Small intestine (tissue), 7 donors: Measurements from ENCODE around the gene GAL3ST2. TPM values are rescaled to one million over a fixed set of nuclear protein-coding genes. Genes with fewer than 3 reads are reported as not detected.
A peak's percentile ranks its signal among the peaks of the same experiment; 100 is the strongest.
"Not testable (repeated sequence)": the region's sequence is repeated elsewhere in the genome, so short reads cannot be mapped to it uniquely, and the experiment has no call there.

Experiments used
- DNase-seq, 2 donors: peaks; one replicate each; pipeline versions ENCODE4 v3.0.0 to v3.0.0-alpha.2; 2013
- FAIRE-seq: peaks from 2 replicates; lab custom pipeline; 2012; peaks lifted over from hg19 to GRCh38; lab: Jason Lieb, UNC
- H3K27ac ChIP-seq, 3 donors: one replicate each; pipeline ENCODE4 v1.5.1; 2013; ENCODE audit warnings: low read length in 2 of 3, mild to moderate bottlenecking in 2 of 3, control low read depth in 1 of 3, inconsistent platforms in 1 of 3, low read depth in 1 of 3, moderate library complexity in 1 of 3
- H3K27me3 ChIP-seq, 3 donors: one replicate each; pipeline ENCODE4 v1.6.1; 2013; ENCODE audit warnings: low read length in 3 of 3, inconsistent platforms in 1 of 3; ENCODE audit not compliant: control insufficient read depth in 3 of 3, insufficient read depth in 3 of 3
- H3K36me3 ChIP-seq, 3 donors: one replicate each; pipeline ENCODE4 v1.6.1; 2013; ENCODE audit warnings: low read length in 3 of 3, inconsistent platforms in 1 of 3, low read depth in 1 of 3, mild to moderate bottlenecking in 1 of 3, moderate library complexity in 1 of 3; ENCODE audit not compliant: control insufficient read depth in 3 of 3, insufficient read depth in 2 of 3
- H3K4me1 ChIP-seq, 3 donors: one replicate each; pipeline ENCODE4 v1.6.1; 2013; ENCODE audit warnings: low read length in 2 of 3, inconsistent platforms in 1 of 3, low read depth in 1 of 3, mild to moderate bottlenecking in 1 of 3, moderate library complexity in 1 of 3; ENCODE audit not compliant: control insufficient read depth in 3 of 3, insufficient read depth in 2 of 3
- H3K4me3 ChIP-seq, 3 donors: one replicate each; pipeline ENCODE4 v1.5.1; 2013; ENCODE audit warnings: low read length in 3 of 3, control low read depth in 1 of 3, inconsistent platforms in 1 of 3, low read depth in 1 of 3, mild to moderate bottlenecking in 1 of 3, moderate library complexity in 1 of 3
- H3K9me3 ChIP-seq, 2 donors: one replicate each; pipeline ENCODE4 v1.6.1; 2013; ENCODE audit warnings: low read depth in 1 of 2, low read length in 1 of 2; ENCODE audit not compliant: control insufficient read depth in 2 of 2, insufficient read depth in 1 of 2
- WGBS, 3 donors: extraction: QIAGEN DNeasy Blood & Tissue Kit; methylation state at CpG; one replicate each; pipeline ENCODE4 v1.1.7; 2013; 5-methylcytosine and 5-hydroxymethylcytosine counted together
- polyA plus RNA-seq, 4 donors: library from polyadenylated mRNA; stranded (reverse) in 3 of 4; unstranded in 1 of 4; fragments of 200-250 nt in 3 of 4; fragments of 120-200 nt in 1 of 4; gene quantifications; one replicate each; pipeline versions ENCODE4 v1.2.1 to v1.2.3, GENCODE V29; 2013
- donor health status: healthy with polysubstance abuse.
- donor health status: control.
- donor health status: control.
- donor health status: Bipolar disorder and iron deficiency.
- donor health status: healthy.

The GAL3ST2 gene
- polyA plus RNA-seq, 4 donors: 0.03 to 0.04 TPM; not detected in 2

GRCh38 chr2:241818943-241819270 is 42.3 kb downstream of the GAL3ST2 start:
- DNase-seq (peak; percentile 57 to 73), FAIRE-seq (no peak)
- Histone ChIP-seq H3K4me1 (peaks cover 0 to 4% (median 2%) of the 10 kb centered on the region in 3 donors), H3K9me3 (peaks cover 0 to 6% of the 10 kb centered on the region in 2 donors), H3K36me3 (no peaks in the 10 kb centered on the region), H3K27ac (peak overlapping the region in 1 of 3 donors; percentile 63), H3K4me3 (no peak overlapping the region), H3K27me3 (peaks cover 0 to 3% (median 0%) of the 10 kb centered on the region in 3 donors)
- WGBS, 3 donors: 15 to 53% (median 30%) methylated on average over 10 of the region's 10 CpGs

DNA sequence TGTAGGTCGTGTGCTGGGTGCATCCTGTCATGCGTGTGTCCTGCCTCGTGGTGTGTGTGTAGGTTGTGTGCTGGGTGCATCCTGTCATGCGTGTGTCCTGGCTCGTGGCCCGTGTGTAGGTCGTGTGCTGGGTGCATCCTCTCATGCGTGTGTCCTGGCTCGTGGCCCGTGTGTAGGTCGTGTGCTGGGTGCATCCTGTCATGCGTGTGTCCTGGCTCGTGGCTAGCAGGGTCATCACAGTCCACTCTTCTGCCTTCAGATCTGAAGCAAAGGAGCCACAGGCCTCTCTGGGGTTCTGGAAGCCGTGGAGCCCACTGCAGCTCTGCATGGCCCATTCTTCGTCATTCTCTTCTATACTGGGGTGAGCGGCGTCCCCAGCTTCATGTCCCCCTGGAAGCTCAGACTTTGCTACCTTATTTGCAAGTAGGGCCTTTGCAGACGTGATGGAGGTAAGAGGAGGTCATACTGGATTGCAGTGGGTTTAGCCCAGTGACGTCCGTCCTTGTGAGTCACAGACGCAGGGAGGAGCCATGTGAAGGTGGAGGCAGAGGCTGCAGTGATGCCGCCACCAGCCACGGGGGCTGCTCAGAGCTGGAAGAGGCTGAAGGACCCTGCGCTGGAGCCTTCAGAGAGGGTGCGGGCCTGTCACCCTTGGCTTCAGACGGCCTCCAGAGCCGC is 43.5 kb downstream of the GAL3ST2 start:
- H3K4me1 ChIP-seq, DNase-seq, H3K36me3 ChIP-seq, H3K27me3 ChIP-seq, H3K4me3 ChIP-seq, H3K27ac ChIP-seq, FAIRE-seq: not testable (repeated sequence)
- peaks cover 0 to 11% of the 10 kb centered on the region in 2 donors for H3K9me3 ChIP-seq
- WGBS, 3 donors: 79 to 86% (median 83%) methylated on average over 27 of the region's 27 CpGs

GRCh38 chr2:241820625-241821384 is 44.2 kb downstream of the GAL3ST2 start:
- FAIRE-seq (no peak), DNase-seq (no peak)
- 85 to 90% (median 86%) methylated on average over 25 to 31 of the region's 31 CpGs for WGBS, 3 donors
- Histone ChIP-seq H3K36me3 (no peaks in the 10 kb centered on the region), H3K4me1 (peaks cover 0 to 4% (median 2%) of the 10 kb centered on the region in 3 donors), H3K27ac (no peak overlapping the region), H3K9me3 (peaks cover 0 to 12% of the 10 kb centered on the region in 2 donors), H3K4me3 (no peak overlapping the region), H3K27me3 (peaks cover 0 to 3% (median 0%) of the 10 kb centered on the region in 3 donors)

DNA sequence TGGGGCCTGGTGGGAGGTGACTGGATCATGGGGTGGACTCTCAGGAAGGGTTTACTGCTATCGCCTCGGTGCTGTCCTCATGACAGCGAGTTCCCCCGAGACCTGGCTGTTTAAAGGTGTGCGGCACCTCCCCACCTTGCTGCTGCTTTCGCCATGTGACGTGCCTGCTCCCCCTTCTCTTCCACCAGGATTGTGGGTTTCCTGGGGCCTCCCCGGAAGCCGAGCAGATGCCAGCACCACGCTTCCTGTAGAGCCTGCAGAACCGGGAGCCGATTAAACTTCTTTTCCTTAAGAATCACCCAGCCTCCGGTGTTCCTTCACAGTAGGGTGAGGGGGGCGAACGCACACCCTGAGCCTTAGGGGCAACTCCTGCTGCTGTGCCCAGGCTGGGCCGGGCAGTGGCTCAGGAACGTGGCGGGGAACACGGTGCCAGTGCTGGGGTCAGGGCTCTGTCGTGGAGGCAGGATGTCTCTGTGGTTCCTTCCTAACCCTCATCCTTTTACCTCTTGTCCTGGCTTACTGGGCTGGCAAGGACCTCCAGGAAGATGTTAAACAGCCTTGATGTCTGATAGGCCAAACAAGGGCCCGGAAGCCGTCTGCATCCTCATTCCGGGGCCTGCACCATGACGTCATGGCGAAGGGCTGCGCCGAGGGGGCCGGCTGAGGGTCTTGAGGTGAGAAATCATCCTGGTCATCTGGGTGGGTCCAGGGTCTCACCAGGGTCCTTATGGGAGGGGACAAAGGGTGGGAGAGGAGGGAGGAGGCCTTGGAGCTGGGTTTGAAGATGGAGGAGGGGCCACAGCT is 45.0 kb downstream of the GAL3ST2 start:
- no peak overlapping the region for H3K4me3 ChIP-seq
- no peak overlapping the region for H3K27ac ChIP-seq
- H3K36me3 ChIP-seq: no peaks in the 10 kb centered on the region
- H3K9me3 ChIP-seq: peaks cover 0 to 13% of the 10 kb centered on the region in 2 donors
- peaks cover 0 to 4% (median 2%) of the 10 kb centered on the region in 3 donors for H3K4me1 ChIP-seq
- peaks cover 0 to 3% (median 0%) of the 10 kb centered on the region in 3 donors for H3K27me3 ChIP-seq
- WGBS, 3 donors: 70 to 89% (median 77%) methylated on average over 28 of the region's 28 CpGs
- no peak for DNase-seq
- FAIRE-seq: no peak

DNA sequence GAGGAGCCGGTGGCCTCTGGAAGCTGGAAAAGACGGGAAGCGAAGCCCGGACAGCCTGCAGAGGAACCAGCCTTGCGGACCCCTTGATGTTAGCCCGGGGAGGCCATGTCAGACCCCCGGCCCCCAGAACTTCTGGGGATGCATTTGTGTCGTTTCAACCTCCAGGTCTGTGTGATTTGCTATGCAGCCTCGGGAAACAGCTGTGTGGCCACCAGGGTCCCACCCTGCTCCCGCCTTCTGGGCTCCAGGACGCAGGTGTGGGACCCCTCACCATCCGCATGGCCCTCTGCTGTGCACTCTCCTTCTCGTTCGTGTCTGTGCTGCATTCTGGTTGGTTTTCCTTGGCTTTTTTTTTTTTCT is 45.6 kb downstream of the GAL3ST2 start:
- Histone ChIP-seq H3K4me3 (no peak overlapping the region), H3K9me3 (peaks cover 0 to 19% of the 10 kb centered on the region in 2 donors), H3K27me3 (peaks cover 0 to 3% (median 0%) of the 10 kb centered on the region in 3 donors), H3K36me3 (no peaks in the 10 kb centered on the region), H3K27ac (no peak overlapping the region), H3K4me1 (peaks cover 0 to 4% (median 2%) of the 10 kb centered on the region in 3 donors)
- FAIRE-seq (no peak), DNase-seq (no peak)
- WGBS, 3 donors: 75 to 81% (median 79%) methylated on average over 14 of the region's 14 CpGs

- FAIRE-seq, DNase-seq, H3K4me1 ChIP-seq, H3K4me3 ChIP-seq, H3K36me3 ChIP-seq, H3K27ac ChIP-seq, H3K27me3 ChIP-seq: not testable (repeated sequence)
- peaks cover 0 to 22% of the 10 kb centered on the region in 2 donors for H3K9me3 ChIP-seq
- WGBS, 3 donors: 89 to 90% (median 90%) methylated on average over 45 of the region's 45 CpGs
Observed at GRCh38 chr2:241823531-241824437, 47.2 kb downstream of the GAL3ST2 start.

- Histone ChIP-seq H3K4me3 (no peak overlapping the region), H3K9me3 (peaks cover 0 to 20% of the 10 kb centered on the region in 2 donors), H3K4me1 (no peaks in the 10 kb centered on the region), H3K36me3 (no peaks in the 10 kb centered on the region), H3K27ac (no peak overlapping the region), H3K27me3 (no peaks in the 10 kb centered on the region)
- DNase-seq (no peak), FAIRE-seq (no peak)
- WGBS, 3 donors: 71 to 78% (median 76%) methylated on average over 2 of the region's 2 CpGs
Observed at GRCh38 chr2:241827394-241827793, 50.8 kb downstream of the GAL3ST2 start.
